Parathyroid adenoma (tissue), 2 donors: ENCODE results near the gene FREM1.

Experiments used
- H2AFZ ChIP-seq: fragments of 300-600 bp; sonication (generic); one replicate; pipeline ENCODE4 v1.7.0; 2017; ENCODE audit warnings: antibody characterized with exemption, mild to moderate bottlenecking
- H3K27ac ChIP-seq: fragments of 300-600 bp; sonication (generic); one replicate; pipeline ENCODE4 v1.7.0; 2017
- H3K27me3 ChIP-seq: fragments of 300-600 bp; sonication (generic); one replicate; pipeline ENCODE4 v1.7.0; 2017; ENCODE audit warnings: low read length; ENCODE audit not compliant: control insufficient read depth, insufficient read depth
- H3K36me3 ChIP-seq: fragments of 300-600 bp; sonication (generic); one replicate; pipeline ENCODE4 v1.7.0; 2017; ENCODE audit warnings: low read length; ENCODE audit not compliant: control insufficient read depth, insufficient read depth
- H3K4me1 ChIP-seq: fragments of 300-600 bp; sonication (generic); one replicate; pipeline ENCODE4 v1.7.0; 2017; ENCODE audit warnings: control low read depth
- H3K4me2 ChIP-seq: fragments of 300-600 bp; sonication (generic); one replicate; pipeline ENCODE4 v1.7.0; 2017; ENCODE audit warnings: low read length
- H3K4me3 ChIP-seq: fragments of 300-600 bp; sonication (generic); one replicate; pipeline ENCODE4 v1.7.0; 2017; ENCODE audit warnings: low read depth, low read length
- H3K79me2 ChIP-seq: fragments of 300-600 bp; sonication (generic); one replicate; pipeline ENCODE4 v1.7.0; 2017; ENCODE audit warnings: control low read depth
- H3K9ac ChIP-seq: fragments of 300-600 bp; sonication (generic); one replicate; pipeline ENCODE4 v1.7.0; 2017; ENCODE audit warnings: mild to moderate bottlenecking
- H3K9me3 ChIP-seq: fragments of 300-600 bp; sonication (generic); one replicate; pipeline ENCODE4 v1.7.0; 2017; ENCODE audit warnings: low read length; ENCODE audit not compliant: control insufficient read depth
- CTCF ChIP-seq: fragments of 300-600 bp; sonication (generic); IDR thresholded peaks from one replicate; pipeline ENCODE4 v1.7.0; 2017; ENCODE audit warnings: antibody characterized with exemption, mild to moderate bottlenecking
- donor health status: primary hyperparathyroidism.

The FREM1 gene, protein sequence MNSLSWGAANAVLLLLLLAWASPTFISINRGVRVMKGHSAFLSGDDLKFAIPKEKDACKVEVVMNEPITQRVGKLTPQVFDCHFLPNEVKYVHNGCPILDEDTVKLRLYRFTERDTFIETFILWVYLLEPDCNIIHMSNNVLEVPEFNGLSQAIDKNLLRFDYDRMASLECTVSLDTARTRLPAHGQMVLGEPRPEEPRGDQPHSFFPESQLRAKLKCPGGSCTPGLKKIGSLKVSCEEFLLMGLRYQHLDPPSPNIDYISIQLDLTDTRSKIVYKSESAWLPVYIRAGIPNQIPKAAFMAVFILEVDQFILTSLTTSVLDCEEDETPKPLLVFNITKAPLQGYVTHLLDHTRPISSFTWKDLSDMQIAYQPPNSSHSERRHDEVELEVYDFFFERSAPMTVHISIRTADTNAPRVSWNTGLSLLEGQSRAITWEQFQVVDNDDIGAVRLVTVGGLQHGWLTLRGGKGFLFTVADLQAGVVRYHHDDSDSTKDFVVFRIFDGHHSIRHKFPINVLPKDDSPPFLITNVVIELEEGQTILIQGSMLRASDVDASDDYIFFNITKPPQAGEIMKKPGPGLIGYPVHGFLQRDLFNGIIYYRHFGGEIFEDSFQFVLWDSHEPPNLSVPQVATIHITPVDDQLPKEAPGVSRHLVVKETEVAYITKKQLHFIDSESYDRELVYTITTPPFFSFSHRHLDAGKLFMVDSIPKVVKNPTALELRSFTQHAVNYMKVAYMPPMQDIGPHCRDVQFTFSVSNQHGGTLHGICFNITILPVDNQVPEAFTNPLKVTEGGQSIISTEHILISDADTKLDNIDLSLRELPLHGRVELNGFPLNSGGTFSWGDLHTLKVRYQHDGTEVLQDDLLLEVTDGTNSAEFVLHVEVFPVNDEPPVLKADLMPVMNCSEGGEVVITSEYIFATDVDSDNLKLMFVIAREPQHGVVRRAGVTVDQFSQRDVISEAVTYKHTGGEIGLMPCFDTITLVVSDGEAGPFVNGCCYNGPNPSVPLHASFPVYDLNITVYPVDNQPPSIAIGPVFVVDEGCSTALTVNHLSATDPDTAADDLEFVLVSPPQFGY (N-terminal part only)

GRCh38 chr9:14909961-14910805 is at the start of gene FREM1:
FREM1 (minus strand) TSS chr9:14910428; CDS start chr9:14868977, 41,451 bp downstream.
- Histone ChIP-seq H2AFZ (no peak within 1 kb of the TSS), H3K27me3 (no peaks in the 10 kb centered on the region), H3K4me3 (no peak within 1 kb of the TSS), H3K4me1 (no peaks in the 10 kb centered on the region), H3K9ac (no peak within 1 kb of the TSS), H3K36me3 (no peaks in the 10 kb centered on the region), H3K79me2 (no peaks in the 10 kb centered on the region), H3K4me2 (no peak within 1 kb of the TSS), H3K9me3 (no peaks in the 10 kb centered on the region), H3K27ac (no peak within 1 kb of the TSS)
- TF ChIP-seq CTCF, result no peak

GRCh38 chr9:14958989-14959388 is 48.8 kb upstream of the FREM1 start:
- no peaks in the 10 kb centered on the region for H3K79me2 ChIP-seq
- H3K36me3 ChIP-seq, result no peaks in the 10 kb centered on the region
- H3K27me3 ChIP-seq, result no peaks in the 10 kb centered on the region
- no peak overlapping the region for H2AFZ ChIP-seq
- H3K4me3 ChIP-seq, result no peak overlapping the region
- no peak overlapping the region for H3K9ac ChIP-seq
- no peak overlapping the region for H3K4me2 ChIP-seq
- H3K27ac ChIP-seq, result no peak overlapping the region
- H3K9me3 ChIP-seq, result no peaks in the 10 kb centered on the region
- no peak for TF ChIP-seq CTCF
- H3K4me1 ChIP-seq, result no peaks in the 10 kb centered on the region

GRCh38 chr9:14957109-14957508 is 46.9 kb upstream of the FREM1 start:
- Histone ChIP-seq H3K36me3 (no peaks in the 10 kb centered on the region), H3K27me3 (no peaks in the 10 kb centered on the region), H2AFZ (no peak overlapping the region), H3K9me3 (no peaks in the 10 kb centered on the region), H3K4me2 (no peak overlapping the region), H3K9ac (no peak overlapping the region), H3K27ac (no peak overlapping the region), H3K4me3 (no peak overlapping the region), H3K79me2 (no peaks in the 10 kb centered on the region), H3K4me1 (no peaks in the 10 kb centered on the region)
- TF ChIP-seq CTCF, result no peak

- Histone ChIP-seq H3K9me3 (no peaks in the 10 kb centered on the region), H2AFZ (no peak overlapping the region), H3K27me3 (no peaks in the 10 kb centered on the region), H3K27ac (no peak overlapping the region), H3K36me3 (no peaks in the 10 kb centered on the region), H3K4me2 (no peak overlapping the region), H3K4me1 (no peaks in the 10 kb centered on the region), H3K9ac (no peak overlapping the region), H3K79me2 (no peaks in the 10 kb centered on the region), H3K4me3 (no peak overlapping the region)
- TF ChIP-seq CTCF, result no peak
Measured at GRCh38 chr9:14956208-14956607, 46.0 kb upstream of the FREM1 start.
